NCI-H2171 treated with DMSO at 0.1 percent for 48 hours (cell line): ENCODE measurements around the gene NAA25.
A peak's percentile ranks its signal among the peaks of the same experiment; 100 is the strongest.

Experiments
- DNase-seq: peaks from one replicate; lab custom pipeline; 2025; lab: John Stamatoyannopoulos, UW

NAA25 gene

GRCh38 chr12:112108202-112109079 lies at the start of gene NAA25:
NAA25 (minus strand) TSS chr12:112108783; CDS start chr12:112108773, 10 bp downstream.
- DNase-seq = peak; percentile 86

- no peak for DNase-seq
These were observed 45.3 kb upstream of the NAA25 start for GRCh38 chr12:112153893-112154219.

DNA sequence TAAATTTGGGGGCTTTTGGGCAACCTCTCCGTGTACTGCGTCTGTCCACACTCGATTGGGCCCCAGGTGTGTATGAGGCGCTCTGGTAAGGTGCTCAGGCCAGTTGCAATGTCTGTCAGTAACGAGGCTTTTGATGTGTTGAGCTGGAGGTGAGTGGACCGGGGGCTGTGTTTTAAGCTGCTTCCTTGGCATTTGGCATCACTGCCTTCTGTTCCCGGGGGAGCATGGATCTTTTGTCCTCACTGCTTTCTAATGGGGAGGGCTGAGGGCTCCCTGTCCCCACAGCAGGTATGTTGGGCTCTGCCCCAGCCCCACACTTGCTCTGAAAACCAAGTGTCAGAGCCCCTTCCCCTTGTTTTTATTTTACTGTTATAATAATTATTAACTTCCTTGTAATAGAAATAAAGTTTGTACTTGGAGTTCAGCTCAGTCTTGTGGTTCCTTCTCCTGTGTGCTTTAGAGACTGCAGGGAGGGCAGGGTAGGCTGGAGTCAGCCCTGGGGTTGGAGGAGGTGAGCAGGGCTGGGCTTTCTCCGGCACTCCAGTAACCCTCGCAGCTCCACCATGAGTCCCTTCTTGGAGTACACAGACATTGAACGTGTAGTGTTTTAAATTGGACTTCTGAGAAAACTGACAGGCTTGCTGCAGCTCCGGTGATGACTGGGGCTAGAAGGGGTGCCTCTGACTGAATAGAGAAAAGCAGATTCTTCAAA lies 44.8 kb upstream of the NAA25 start:
- DNase-seq = no peak

DNA sequence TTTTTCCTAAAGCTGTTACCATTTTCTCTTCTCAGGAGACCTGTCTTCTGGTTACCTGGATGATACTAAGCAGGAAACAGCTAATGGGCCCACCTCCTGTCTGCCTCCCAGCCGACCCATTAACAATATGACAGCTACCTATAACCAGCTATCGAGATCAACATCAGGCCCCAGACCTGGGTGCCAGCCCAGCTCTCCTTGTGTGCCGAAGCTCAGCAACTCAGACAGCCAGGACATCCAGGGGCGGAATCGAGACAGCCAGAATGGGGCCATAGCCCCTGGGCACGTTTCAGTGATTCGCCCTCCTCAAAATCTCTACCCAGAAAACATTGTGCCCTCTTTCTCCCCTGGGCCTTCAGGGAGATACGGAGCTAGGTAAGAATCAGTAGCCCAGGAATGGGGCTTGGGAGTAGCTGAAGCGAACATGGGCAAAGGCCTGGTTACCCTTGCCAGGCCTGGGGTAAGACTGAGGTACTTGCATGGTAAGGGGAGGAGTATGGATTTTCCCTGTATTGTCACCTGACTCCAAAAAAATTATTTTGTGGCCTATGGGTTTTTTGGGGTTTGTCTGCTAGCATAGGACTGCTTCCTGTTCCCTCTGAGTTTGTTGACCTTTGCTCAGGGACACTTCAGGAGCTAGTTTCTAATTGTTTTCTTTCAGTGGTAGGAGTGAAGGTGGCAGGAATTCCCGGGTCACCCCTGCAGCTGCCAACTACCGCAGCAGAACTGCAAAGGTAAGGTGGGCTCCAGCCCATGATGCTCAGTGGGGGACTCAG lies 43.4 kb upstream of the NAA25 start:
- DNase-seq = no peak

DNA sequence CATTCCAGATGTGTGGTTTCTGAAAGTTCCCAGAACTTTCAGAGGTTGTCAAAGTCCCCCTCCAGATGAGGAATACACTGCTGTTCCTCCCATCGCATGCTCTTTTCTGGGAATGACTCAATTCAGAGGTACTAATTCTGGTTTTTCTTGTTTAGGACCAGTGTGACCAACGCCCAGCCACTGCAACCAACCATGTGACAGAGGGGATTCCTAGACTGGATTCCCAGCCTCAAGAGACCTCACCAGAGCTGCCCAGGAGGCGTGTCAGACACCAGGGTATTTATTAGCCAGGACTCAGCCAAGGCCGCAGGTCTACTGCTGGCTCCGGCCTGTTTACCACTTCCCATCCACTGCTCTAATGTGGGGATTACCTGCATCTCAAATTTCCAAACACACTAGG lies 41.0 kb upstream of the NAA25 start:
- DNase-seq = no peak

DNA sequence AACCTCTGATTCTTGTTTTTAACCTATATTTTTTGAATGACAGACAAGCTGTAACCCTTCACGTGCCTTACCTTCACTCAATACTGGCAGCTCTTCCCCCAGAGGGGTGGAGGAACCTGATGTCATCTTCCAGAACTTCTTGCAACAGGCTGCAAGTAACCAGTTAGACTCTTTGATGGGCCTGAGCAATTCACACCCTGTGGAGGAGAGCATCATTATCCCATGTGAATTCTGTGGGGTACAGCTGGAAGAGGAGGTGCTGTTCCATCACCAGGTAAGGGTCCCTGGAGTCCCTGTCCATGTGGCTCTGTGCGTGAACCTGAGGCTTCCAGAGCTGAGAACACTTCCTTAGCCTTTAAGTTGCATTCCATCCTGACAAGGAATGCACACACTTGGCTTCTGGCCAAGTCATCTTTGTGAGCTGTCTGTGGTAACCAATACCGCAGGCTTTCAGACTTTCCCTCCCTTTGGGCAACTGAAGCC lies 39.5 kb upstream of the NAA25 start:
- DNase-seq = no peak

DNA sequence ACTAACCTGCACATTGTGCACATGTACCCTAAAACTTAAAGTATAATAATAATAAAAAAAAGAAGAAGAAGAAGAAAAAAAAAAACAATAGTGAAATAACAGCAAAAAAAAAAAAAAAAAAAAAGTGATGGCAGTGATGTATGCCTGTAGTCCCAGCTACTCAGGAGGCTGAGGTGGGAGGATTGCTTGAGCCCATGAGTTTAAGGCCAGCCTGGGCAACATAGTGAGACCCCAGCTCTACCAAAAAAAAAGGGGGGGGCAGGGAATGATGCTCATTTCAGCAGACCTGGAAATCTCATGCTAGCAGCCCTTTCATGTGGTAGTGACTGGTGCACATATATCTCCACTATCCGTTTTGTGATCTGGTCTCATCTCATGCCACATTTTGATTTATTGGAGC lies 37.5 kb upstream of the NAA25 start:
- DNase-seq = no peak

GRCh38 chr12:112140728-112141127 lies 32.1 kb upstream of the NAA25 start:
- DNase-seq = no peak

- no peak for DNase-seq
These were observed 26.1 kb upstream of the NAA25 start for GRCh38 chr12:112134731-112135130.

DNA sequence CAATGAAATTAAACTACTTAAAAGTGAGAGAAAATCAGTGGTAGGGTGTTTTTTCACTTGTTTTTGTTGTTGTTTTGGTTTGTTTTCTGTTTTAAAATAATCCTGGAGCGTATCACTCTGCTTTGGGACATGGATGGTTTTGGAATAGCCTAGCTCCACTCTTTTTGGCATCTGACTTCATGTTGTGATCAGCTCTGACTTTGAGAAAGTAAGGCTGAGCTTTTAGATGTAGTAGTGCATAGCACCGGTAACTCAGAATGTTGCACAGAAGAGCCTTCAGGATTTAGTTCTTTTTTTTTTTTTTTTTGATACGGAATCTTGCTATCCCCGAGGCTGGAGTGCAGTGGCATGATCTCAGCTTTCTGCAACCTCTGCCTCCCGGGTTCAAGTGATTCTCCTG lies 24.8 kb upstream of the NAA25 start:
- DNase-seq = no peak

DNA sequence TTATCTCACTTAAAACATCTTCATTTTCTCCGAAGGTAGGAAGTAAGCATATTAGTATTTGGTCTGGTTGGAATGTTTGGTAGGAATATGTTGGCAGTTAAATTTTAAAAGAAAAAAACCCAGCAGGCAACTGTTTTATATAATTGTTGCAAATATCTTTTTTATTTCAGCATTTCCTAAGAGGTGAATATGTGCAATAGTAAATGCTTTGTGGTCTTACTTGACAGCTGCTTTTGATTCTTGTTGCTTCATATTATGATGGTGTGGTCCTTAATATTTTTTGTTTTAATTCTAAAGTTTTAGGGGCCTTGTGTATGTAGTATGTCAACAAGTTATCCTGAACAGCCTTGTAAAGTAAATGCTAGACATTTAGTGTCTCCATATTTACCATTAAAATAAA lies 23.1 kb upstream of the NAA25 start:
- DNase-seq = no peak

DNA sequence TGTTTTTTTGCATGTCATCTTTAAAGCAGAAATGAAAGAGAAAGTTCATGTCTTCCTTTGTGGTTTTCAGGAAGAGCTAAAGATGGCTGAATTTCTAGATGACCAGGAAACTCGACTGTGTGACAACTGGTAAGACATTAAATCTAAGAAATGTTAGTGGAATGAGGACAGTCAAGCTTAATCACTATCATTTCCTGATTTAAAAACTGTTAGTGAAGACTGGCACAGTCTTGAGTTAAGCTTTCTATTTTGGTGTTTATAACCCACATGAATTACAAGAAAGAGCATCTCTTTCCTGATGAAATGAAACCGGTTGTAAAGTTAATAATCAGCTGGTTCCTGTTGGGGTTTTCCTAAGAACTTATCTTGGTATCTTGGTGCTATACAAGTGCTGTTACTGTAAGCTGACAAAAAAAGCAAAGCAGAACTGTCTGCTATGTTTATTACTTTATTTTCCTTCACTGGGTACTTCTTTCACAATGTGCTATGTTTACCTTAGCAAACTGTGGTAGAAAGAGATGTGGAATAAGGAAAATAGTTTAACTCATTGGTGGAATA lies 21.9 kb upstream of the NAA25 start:
- DNase-seq = no peak

DNA sequence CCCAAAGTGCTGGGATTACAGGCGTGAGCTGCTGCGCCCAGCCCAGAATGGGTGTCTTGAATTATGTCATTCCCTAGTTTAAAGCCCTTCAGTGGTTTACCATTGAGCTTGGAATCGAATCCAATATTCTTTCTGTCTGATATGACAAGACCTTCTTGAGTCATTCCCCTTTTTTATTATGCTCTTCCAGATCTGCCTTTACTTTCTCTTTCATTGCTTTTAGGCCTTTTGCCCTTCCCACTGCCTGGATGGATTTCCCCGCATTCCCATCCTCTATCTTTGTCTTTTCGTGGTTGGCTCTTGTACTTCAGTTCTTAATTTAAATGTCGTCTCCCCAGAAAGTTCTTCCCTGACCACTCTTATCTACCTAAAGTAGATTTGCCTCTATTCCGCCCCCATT lies 18.3 kb upstream of the NAA25 start:
- DNase-seq = no peak

DNA sequence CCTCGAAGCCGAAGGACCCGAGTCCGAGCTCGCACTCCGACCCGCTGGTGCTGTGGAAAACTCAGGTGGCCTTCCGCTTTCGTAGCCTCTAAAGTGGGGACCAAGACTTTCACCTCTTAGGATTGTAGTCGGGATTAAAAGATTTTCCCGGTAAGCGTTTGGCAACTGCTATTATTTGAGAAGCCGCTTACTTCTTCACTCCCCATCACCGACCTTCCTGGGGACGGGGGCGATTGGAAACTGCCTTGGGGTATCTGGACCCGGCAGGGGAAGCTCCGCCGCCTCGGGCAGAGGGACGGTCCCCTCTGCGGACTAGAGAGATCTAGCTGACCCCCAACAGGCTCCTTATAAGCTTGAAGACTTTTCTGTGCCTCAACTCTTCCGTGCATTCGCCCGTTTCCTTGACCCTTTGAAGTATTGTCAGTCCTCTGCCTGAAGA lies 17.4 kb upstream of the NAA25 start:
- no peak for DNase-seq

- peak; percentile 96 for DNase-seq
These were observed 16.8 kb upstream of the NAA25 start, which contains the start of gene TRAFD1 for GRCh38 chr12:112125250-112125999. TRAFD1 (plus strand) TSS chr12:112125560; CDS start chr12:112130523, 4,963 bp downstream.

- no peak for DNase-seq
These were observed 16.3 kb upstream of the NAA25 start for GRCh38 chr12:112124918-112125249.

DNA sequence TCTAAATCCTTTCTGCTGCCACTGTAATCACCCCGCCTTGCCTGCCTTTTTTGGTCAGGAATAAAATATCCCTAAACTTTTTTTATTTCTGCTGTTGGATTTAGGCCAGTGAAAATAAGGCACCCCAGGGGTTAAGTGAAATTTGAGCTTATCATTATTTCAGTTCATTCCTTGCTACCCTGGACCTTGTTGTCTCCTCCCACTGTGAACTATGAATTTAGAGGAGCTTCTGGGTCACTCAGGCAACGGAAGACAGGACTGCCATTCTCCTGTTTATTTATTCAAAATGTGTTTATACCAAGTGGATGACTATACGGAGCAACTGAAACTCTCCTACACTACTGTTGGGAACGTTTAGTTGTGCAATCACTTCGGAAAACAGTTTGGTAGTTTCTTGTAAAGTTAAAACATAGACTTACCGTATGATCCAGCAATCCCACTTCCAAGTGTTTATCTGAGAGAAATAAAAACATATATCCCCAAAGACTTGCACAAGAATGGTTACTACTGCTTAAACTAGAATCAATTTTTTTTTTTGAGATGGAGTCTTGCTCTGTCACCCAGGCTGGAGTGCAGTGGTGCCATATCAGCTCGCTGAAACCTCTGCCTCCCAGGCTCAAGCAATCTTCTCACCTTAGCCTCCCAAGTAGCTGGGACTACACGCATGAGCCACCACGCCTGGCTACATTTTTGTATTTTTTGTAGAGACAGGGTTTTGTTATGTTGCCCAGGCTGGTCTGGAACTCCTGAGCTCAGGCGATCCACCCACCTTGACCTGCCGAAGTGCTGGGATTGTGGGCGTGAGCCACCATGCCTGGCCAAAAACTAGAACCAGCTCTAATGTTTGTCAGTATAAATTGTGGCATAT lies 14.5 kb upstream of the NAA25 start:
- DNase-seq = peak; percentile 66

DNA sequence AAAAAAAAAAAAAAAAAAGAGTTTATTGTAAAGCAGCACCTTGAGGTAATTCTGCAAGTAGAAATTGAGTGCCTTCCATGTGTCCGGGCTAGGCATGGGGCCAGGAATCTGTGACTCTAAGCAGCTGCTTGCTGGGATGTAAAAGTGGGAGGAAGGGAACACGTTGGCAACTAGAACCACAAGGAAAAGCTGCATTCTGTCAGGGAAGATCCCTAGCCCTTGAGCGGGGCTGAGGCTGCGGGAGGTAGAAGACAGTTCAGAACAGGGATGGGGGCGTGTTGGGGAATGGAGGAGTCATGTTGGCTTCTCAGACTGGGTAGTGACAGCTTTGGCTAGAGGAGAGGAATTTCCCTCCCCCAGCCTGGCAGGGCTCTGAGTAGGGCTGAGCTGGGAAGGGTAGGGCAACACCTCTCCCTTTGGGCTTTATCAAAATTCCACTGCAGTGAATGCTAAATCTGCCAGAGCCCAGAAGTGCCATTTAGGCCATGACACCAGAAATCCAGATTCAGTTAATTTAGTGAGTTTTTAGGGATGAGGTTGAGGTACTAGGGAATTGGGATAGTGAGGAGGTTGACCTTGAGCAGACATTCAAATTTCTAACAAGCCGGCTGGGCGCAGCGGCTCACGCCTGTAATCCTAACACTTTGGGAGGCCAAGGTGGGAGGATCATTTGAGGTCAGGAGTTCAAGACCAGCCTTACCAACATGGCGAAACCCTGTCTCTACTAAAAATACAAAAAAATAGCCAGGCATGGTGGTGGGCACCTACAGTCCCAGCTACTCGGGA lies 13.4 kb upstream of the NAA25 start:
- peak; percentile 93 for DNase-seq

GRCh38 chr12:112117685-112118084 lies 9.1 kb upstream of the NAA25 start:
- no peak for DNase-seq
